HepG2 (cell line): ENCODE measurements around the gene MRPL39. TPM values are rescaled to one million over a fixed set of nuclear protein-coding genes. Genes with fewer than 3 reads are reported as not detected.

Experiments used
- ATAC-seq: fragments of 200-7000 bp; cut with Tn5 transposase; 3 replicates; pipeline ENCODE4 v1.9.1; 2020; ENCODE audit warnings: mild to moderate bottlenecking, moderate library complexity
- BruUV-seq: library from RNA; stranded (reverse); fragments of 400-500 nt; replicated peaks from 2 replicates; lab custom pipeline; 2021; lab: Mats Ljungman, UMichigan
- CTCF ChIA-PET: fragments of 300-600 bp; formaldehyde crosslinking; extraction: SDS; loops from one replicate; lab custom pipeline; 2021; ENCODE audit warnings: low total read pairs, inconsistent platforms, low intra/inter-chr PET ratio; lab: Yijun Ruan, JAX
- POLR2A ChIA-PET: fragments of 350-600 bp; sonication (Branson Sonifier 250); formaldehyde crosslinking; loops from one replicate; lab custom pipeline; 2020; ENCODE audit warnings: antibody characterized with exemption, inconsistent platforms; lab: Yijun Ruan, JAX
- DNase-seq: peaks from one replicate; pipeline ENCODE4 v3.0.0-alpha.2; 2015; ENCODE audit warnings: low spot score
- FAIRE-seq: peaks from 3 replicates; lab custom pipeline; 2011; peaks lifted over from hg19 to GRCh38; lab: Jason Lieb, UNC
- H2AFZ ChIP-seq: one replicate; pipeline ENCODE4 v1.6.1; 2011; ENCODE audit warnings: low read length, inconsistent platforms
- H3K27ac ChIP-seq: fragments of 300-600 bp; 3 replicates; pipeline ENCODE4 v1.8.0; 2011; ENCODE audit warnings: mixed run types, mild to moderate bottlenecking, mixed read lengths, low read length, inconsistent platforms; ENCODE audit not compliant: insufficient read depth; ENCODE audit errors: extremely low read length
- H3K27me3 ChIP-seq, 2 experiments: fragments of 200-600 bp in 1 of 2; 2 replicates in 1 of 2; 3 replicates in 1 of 2; pipeline versions ENCODE4 v1.6.0 to v1.8.0; 2011; ENCODE audit warnings: low read length in 2 of 2, mild to moderate bottlenecking in 2 of 2, moderate library complexity in 2 of 2, inconsistent platforms in 1 of 2; ENCODE audit not compliant: insufficient read depth in 2 of 2, control insufficient read depth in 1 of 2
- H3K36me3 ChIP-seq, 2 experiments: fragments of 200-600 bp in 1 of 2; replicated peaks in 1 of 2; 2 replicates in 1 of 2; 3 replicates in 1 of 2; pipeline versions ENCODE4 v1.5.1 to v1.8.0; 2011; ENCODE audit warnings: low read length in 2 of 2, inconsistent platforms in 1 of 2; ENCODE audit not compliant: insufficient read depth in 2 of 2, control insufficient read depth in 1 of 2
- H3K4me1 ChIP-seq: 2 replicates; pipeline ENCODE4 v1.5.1; 2012; ENCODE audit warnings: low read length, inconsistent platforms; ENCODE audit not compliant: insufficient read depth
- H3K4me2 ChIP-seq: 2 replicates; pipeline ENCODE4 v1.6.0; 2011; ENCODE audit warnings: low read depth, low read length, inconsistent platforms
- H3K4me3 ChIP-seq, 3 experiments: fragments of 200-600 bp in 1 of 3; sonication (generic), shearing (Covaris generic) in 1 of 3; replicated peaks in 1 of 3; 2 replicates each; pipeline ENCODE4 v1.5.1; 2011 to 2016; ENCODE audit warnings: low read length in 3 of 3, inconsistent platforms in 2 of 3, low read depth in 2 of 3, mild to moderate bottlenecking in 2 of 3, control low read depth in 1 of 3, mixed read lengths in 1 of 3; ENCODE audit not compliant: insufficient read depth in 1 of 3
- H3K79me2 ChIP-seq: one replicate; pipeline ENCODE4 v1.6.1; 2011; ENCODE audit warnings: low read length, inconsistent platforms; ENCODE audit not compliant: insufficient read depth
- H3K9ac ChIP-seq: 2 replicates; pipeline ENCODE4 v1.6.0; 2011; ENCODE audit warnings: mild to moderate bottlenecking, low read depth, low read length, inconsistent platforms; ENCODE audit not compliant: insufficient read depth
- H3K9me3 ChIP-seq: 2 replicates; pipeline ENCODE4 v1.5.1; 2012; ENCODE audit warnings: mild to moderate bottlenecking, low read length
- H4K20me1 ChIP-seq: 2 replicates; pipeline ENCODE4 v1.6.0; 2011; ENCODE audit warnings: inconsistent platforms, mild to moderate bottlenecking, low read length, moderate library complexity; ENCODE audit not compliant: insufficient read depth
- DDIT3 ChIP-seq: sonication (generic); formaldehyde crosslinking; IDR thresholded peaks from 2 replicates; pipeline ENCODE4 v1.4.0; 2020; ENCODE audit warnings: mild to moderate bottlenecking, missing genetic modification reagents
- KLF15 ChIP-seq: sonication (generic); formaldehyde crosslinking; IDR thresholded peaks from 2 replicates; pipeline ENCODE4 v1.8.1; 2023; ENCODE audit warnings: borderline replicate concordance, mild to moderate bottlenecking, inconsistent platforms, missing genetic modification reagents, mixed read lengths
- MZF1 ChIP-seq: sonication (generic); formaldehyde crosslinking; IDR thresholded peaks from 2 replicates; pipeline ENCODE4 v1.8.1; 2023; ENCODE audit warnings: mild to moderate bottlenecking, missing genetic modification reagents, borderline replicate concordance
- PCBP2 ChIP-seq: fragments of 200-400 bp; formaldehyde crosslinking; optimal IDR thresholded peaks from 2 replicates; pipeline ENCODE3; 2018; ENCODE audit warnings: low read length, low read depth; ENCODE audit not compliant: poor library complexity, severe bottlenecking
- SMAD3 ChIP-seq: sonication (generic); formaldehyde crosslinking; IDR thresholded peaks from 2 replicates; pipeline ENCODE4 v1.4.0; 2020; ENCODE audit warnings: missing genetic modification reagents
- SMAD9 ChIP-seq: sonication (generic); formaldehyde crosslinking; IDR thresholded peaks from 2 replicates; pipeline ENCODE4 v1.5.1; 2020; ENCODE audit warnings: mild to moderate bottlenecking, missing genetic modification reagents
- TMF1 ChIP-seq: sonication (generic); formaldehyde crosslinking; IDR thresholded peaks from 2 replicates; pipeline ENCODE4 v1.8.1; 2022; ENCODE audit warnings: low read depth, missing genetic modification reagents
- TSC22D2 ChIP-seq: sonication (generic); formaldehyde crosslinking; IDR thresholded peaks from 2 replicates; pipeline ENCODE4 v1.5.1; 2020; ENCODE audit warnings: missing genetic modification reagents, mild to moderate bottlenecking, borderline replicate concordance
- ZBTB7B ChIP-seq: sonication (generic); formaldehyde crosslinking; IDR thresholded peaks from 2 replicates; pipeline ENCODE4 v1.4.0; 2020; ENCODE audit warnings: missing genetic modification reagents
- ZNF431 ChIP-seq: sonication (generic); formaldehyde crosslinking; IDR thresholded peaks from 2 replicates; pipeline ENCODE4 v1.9.0; 2022; ENCODE audit warnings: missing genetic modification reagents, low read depth, mild to moderate bottlenecking, borderline replicate concordance
- ZNF484 ChIP-seq: sonication (generic); formaldehyde crosslinking; IDR thresholded peaks from 2 replicates; pipeline ENCODE4 v1.5.1; 2020; ENCODE audit warnings: mild to moderate bottlenecking, low read depth, missing genetic modification reagents, borderline replicate concordance
- ZNF549 ChIP-seq: sonication (generic); formaldehyde crosslinking; IDR thresholded peaks from 2 replicates; pipeline ENCODE4 v1.5.0; 2020; ENCODE audit warnings: missing genetic modification reagents
- ZNF644 ChIP-seq: IDR thresholded peaks from 2 replicates; pipeline ENCODE4 v1.6.1; 2016; ENCODE audit warnings: low read depth
- WGBS: methylation state at CpG from one replicate; pipeline ENCODE4 v1.1.6; 2017; ENCODE audit warnings: low lambda C conversion rate; 5-methylcytosine and 5-hydroxymethylcytosine counted together
- in situ Hi-C: cut with HindIII; loops from 2 replicates; pipeline ENCODE4 v1.10.0; 2017; ENCODE audit warnings: low pct_unique_long_range_greater_than_20kb; ENCODE audit not compliant: extremely low pct_ligation_motif_present
- intact Hi-C: fragments of 100-400 bp; cut with micrococcal nuclease; formaldehyde crosslinking; loops from one replicate; pipeline ENCODE4 v1.10.0; 2022; ENCODE audit not compliant: unreplicated experiment
- polyA plus RNA-seq, 8 experiments: library from polyadenylated mRNA; depleted of rRNA in 3 of 8; stranded (reverse) in 7 of 8; unstranded in 1 of 8; fragments of >200 nt; fragmentation: Illumina TruSeq in 4 of 8; extraction: Trizol in 4 of 8; gene quantifications; 2 replicates each; pipeline versions ENCODE4 v1.2.1 to v1.2.3, GENCODE V29; 2011 to 2016; ENCODE audit warnings: low read depth in 4 of 8, missing spikeins in 1 of 8, mixed read lengths in 1 of 8; ENCODE audit not compliant: insufficient read depth in 1 of 8
- total RNA-seq, 5 experiments: library from RNA; depleted of rRNA; stranded (reverse); fragments of >200 nt; fragmentation: Illumina TruSeq; extraction: Trizol; gene quantifications; 2 replicates each; pipeline ENCODE4 v1.2.3, GENCODE V29; 2016; ENCODE audit warnings: low read depth in 1 of 5
- TF ChIP-seq, protein P1 (sequence below): sonication (generic); formaldehyde crosslinking; IDR thresholded peaks from 2 replicates; pipeline ENCODE4 v1.4.0; 2020; ENCODE audit warnings: missing genetic modification reagents
- TF ChIP-seq, protein P2 (sequence below): IDR thresholded peaks from 2 replicates; pipeline ENCODE4 v1.6.1; 2016; ENCODE audit warnings: low read depth, missing genetic modification reagents, missing compliant biosample characterization

The MRPL39 gene
- total and polyA plus RNA-seq, 2 of the 13 experiments (the other 11 are each of a cell fraction or from before 2014, with no cell fraction given), result 29.1 to 91.2 TPM

DNA sequence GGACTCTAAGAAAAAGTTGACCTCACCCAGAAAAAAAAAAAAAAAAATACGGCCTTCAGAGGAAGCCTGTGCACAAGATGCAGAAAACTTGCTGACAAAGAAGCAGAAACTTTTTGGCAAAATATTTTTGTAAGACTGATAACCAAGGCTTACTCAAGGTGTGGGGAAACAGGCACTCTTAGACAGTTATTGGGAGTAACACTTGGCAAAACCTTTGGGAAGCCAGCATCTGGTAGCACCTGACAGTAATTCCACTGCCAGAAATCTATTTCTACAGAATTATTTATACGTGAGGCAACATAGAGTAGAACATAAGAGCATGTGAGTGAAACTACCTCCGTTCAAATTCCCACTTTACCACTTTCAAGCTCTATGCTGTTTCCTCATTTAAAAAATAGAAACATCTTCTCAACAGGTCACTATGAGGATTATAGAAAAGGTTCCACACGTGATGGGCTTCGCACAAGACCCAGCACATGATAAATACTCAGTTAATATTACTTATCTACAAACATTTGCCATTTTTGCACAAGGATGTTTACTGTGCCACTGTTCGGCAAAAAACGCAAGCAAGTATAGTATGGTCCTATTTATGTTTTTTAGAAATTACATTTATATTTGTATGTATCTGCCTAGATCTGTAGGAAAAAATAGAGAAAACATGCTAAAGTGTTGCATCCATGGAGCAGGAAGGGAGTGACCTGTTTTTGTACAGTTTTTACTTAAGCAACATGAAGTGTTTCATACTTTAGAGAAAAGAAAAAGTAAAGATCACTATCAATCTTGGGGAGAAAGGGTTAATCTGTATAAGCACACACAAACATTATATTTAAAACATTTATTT lies 22.2 kb downstream of the MRPL39 start:
- FAIRE-seq, result no peak
- no peaks in the 10 kb centered on the region for H3K4me1 ChIP-seq
- in situ Hi-C loops (no loop called here), intact Hi-C loops (no loop called here)
- no peak overlapping the region for H2AFZ ChIP-seq
- no peaks in the 10 kb centered on the region for H3K9me3 ChIP-seq
- no TSS peak for BruUV-seq
- no peak overlapping the region for H3K4me3 ChIP-seq
- H3K36me3 ChIP-seq, result peaks cover 5 to 39% of the 10 kb centered on the region in 2 experiments
- no peak overlapping the region for H3K4me2 ChIP-seq
- POLR2A ChIA-PET, result no interaction called here
- H3K9ac ChIP-seq, result no peak overlapping the region
- CTCF ChIA-PET, result no interaction called here
- no peaks in the 10 kb centered on the region for H3K79me2 ChIP-seq
- H3K27me3 ChIP-seq, result no peaks in the 10 kb centered on the region
- WGBS, result 99% methylated on average over 7 of the region's 7 CpGs
- no peaks in the 10 kb centered on the region for H4K20me1 ChIP-seq
- no peak overlapping the region for H3K27ac ChIP-seq
- no peak for ATAC-seq
- no peak for DNase-seq
- no peak for TF ChIP-seq TSC22D2 (CRISPR knock-in tag)
- TF ChIP-seq, protein P1, sequence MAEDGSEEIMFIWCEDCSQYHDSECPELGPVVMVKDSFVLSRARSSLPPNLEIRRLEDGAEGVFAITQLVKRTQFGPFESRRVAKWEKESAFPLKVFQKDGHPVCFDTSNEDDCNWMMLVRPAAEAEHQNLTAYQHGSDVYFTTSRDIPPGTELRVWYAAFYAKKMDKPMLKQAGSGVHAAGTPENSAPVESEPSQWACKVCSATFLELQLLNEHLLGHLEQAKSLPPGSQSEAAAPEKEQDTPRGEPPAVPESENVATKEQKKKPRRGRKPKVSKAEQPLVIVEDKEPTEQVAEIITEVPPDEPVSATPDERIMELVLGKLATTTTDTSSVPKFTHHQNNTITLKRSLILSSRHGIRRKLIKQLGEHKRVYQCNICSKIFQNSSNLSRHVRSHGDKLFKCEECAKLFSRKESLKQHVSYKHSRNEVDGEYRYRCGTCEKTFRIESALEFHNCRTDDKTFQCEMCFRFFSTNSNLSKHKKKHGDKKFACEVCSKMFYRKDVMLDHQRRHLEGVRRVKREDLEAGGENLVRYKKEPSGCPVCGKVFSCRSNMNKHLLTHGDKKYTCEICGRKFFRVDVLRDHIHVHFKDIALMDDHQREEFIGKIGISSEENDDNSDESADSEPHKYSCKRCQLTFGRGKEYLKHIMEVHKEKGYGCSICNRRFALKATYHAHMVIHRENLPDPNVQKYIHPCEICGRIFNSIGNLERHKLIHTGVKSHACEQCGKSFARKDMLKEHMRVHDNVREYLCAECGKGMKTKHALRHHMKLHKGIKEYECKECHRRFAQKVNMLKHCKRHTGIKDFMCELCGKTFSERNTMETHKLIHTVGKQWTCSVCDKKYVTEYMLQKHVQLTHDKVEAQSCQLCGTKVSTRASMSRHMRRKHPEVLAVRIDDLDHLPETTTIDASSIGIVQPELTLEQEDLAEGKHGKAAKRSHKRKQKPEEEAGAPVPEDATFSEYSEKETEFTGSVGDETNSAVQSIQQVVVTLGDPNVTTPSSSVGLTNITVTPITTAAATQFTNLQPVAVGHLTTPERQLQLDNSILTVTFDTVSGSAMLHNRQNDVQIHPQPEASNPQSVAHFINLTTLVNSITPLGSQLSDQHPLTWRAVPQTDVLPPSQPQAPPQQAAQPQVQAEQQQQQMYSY (CRISPR knock-in tag), result no peak
- no peak for TF ChIP-seq ZNF431 (CRISPR knock-in tag)
- no peak for TF ChIP-seq KLF15
- TF ChIP-seq, protein P2, sequence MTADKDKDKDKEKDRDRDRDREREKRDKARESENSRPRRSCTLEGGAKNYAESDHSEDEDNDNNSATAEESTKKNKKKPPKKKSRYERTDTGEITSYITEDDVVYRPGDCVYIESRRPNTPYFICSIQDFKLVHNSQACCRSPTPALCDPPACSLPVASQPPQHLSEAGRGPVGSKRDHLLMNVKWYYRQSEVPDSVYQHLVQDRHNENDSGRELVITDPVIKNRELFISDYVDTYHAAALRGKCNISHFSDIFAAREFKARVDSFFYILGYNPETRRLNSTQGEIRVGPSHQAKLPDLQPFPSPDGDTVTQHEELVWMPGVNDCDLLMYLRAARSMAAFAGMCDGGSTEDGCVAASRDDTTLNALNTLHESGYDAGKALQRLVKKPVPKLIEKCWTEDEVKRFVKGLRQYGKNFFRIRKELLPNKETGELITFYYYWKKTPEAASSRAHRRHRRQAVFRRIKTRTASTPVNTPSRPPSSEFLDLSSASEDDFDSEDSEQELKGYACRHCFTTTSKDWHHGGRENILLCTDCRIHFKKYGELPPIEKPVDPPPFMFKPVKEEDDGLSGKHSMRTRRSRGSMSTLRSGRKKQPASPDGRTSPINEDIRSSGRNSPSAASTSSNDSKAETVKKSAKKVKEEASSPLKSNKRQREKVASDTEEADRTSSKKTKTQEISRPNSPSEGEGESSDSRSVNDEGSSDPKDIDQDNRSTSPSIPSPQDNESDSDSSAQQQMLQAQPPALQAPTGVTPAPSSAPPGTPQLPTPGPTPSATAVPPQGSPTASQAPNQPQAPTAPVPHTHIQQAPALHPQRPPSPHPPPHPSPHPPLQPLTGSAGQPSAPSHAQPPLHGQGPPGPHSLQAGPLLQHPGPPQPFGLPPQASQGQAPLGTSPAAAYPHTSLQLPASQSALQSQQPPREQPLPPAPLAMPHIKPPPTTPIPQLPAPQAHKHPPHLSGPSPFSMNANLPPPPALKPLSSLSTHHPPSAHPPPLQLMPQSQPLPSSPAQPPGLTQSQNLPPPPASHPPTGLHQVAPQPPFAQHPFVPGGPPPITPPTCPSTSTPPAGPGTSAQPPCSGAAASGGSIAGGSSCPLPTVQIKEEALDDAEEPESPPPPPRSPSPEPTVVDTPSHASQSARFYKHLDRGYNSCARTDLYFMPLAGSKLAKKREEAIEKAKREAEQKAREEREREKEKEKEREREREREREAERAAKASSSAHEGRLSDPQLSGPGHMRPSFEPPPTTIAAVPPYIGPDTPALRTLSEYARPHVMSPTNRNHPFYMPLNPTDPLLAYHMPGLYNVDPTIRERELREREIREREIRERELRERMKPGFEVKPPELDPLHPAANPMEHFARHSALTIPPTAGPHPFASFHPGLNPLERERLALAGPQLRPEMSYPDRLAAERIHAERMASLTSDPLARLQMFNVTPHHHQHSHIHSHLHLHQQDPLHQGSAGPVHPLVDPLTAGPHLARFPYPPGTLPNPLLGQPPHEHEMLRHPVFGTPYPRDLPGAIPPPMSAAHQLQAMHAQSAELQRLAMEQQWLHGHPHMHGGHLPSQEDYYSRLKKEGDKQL, result no peak
- no peak for TF ChIP-seq PCBP2
- TF ChIP-seq ZNF484 (CRISPR knock-in tag), result no peak
- TF ChIP-seq DDIT3, result no peak
- no peak for TF ChIP-seq MZF1 (CRISPR knock-in tag)
- TF ChIP-seq ZNF549, result no peak
- TF ChIP-seq ZNF644 (CRISPR knock-in tag), result no peak
- TF ChIP-seq SMAD3 (CRISPR knock-in tag), result no peak
- TF ChIP-seq SMAD9, result no peak
- no peak for TF ChIP-seq ZBTB7B (CRISPR knock-in tag)
- TF ChIP-seq TMF1 (CRISPR knock-in tag), result no peak
